A673 (cell line): ENCODE data around the gene COA7.

Experiments
- CTCF ChIP-seq: fragments of 300-800, 200-600 bp; sonication (generic); conservative IDR thresholded peaks from 2 replicates; pipeline ENCODE4 v1.5.1; 2017; ENCODE audit warnings: low read depth, mild to moderate bottlenecking, antibody characterized with exemption, low read length, moderate library complexity, mixed read lengths
- EZH2 ChIP-seq: fragments of 200-600 bp; sonication (generic); IDR thresholded peaks from 2 replicates; pipeline ENCODE4 v1.6.1; 2017; ENCODE audit warnings: borderline replicate concordance, low read depth, mild to moderate bottlenecking, mixed read lengths, antibody characterized with exemption, low read length; ENCODE audit not compliant: poor library complexity, severe bottlenecking

DNA sequence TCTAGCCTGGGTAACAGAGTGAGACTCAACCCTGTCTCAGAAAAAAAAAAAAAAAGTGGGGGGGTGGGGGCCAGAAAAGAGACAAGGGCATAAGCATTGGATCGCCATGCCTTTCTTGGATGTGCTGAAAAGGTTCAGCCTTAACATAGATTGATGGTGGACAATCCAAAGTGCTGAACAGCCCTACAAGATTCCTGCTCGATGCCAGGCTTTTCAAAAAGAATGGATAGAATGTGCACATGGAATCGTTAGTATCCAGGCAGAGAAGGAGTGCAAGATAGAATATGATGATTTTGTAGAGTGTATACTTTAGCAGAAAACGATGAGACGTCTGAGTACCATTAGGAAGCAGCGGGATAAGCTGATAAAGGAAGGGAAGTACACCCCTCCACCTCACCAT, 10.9 kb upstream of the COA7 start:
- TF ChIP-seq CTCF = no peak
- TF ChIP-seq EZH2 = no peak
